Panc1 (cell line): ENCODE results near the gene EFNA5. TPM values are rescaled to one million over a fixed set of nuclear protein-coding genes. Genes with fewer than 3 reads are reported as not detected.

Experiments
- ATAC-seq: fragments of 200-7000 bp; cut with Tn5 transposase; 2 replicates; pipeline ENCODE4 v1.9.1; 2020; ENCODE audit warnings: mild to moderate bottlenecking, moderate library complexity
- BruUV-seq: library from RNA; stranded (reverse); fragments of 400-500 nt; replicated peaks from 2 replicates; lab custom pipeline; 2021; lab: Mats Ljungman, UMichigan
- CTCF ChIA-PET: fragments of 300-600 bp; sonication (Branson Sonifier 250); formaldehyde crosslinking; loops from one replicate; lab custom pipeline; 2022; ENCODE audit warnings: antibody characterized with exemption; lab: Charles Lee
- POLR2A ChIA-PET: fragments of 300-600 bp; sonication (Branson Sonifier 250); formaldehyde crosslinking; loops from one replicate; lab custom pipeline; 2022; ENCODE audit warnings: antibody characterized with exemption; lab: Charles Lee
- DNase-seq: peaks from one replicate; pipeline ENCODE4 v3.0.0-alpha.2; 2010; ENCODE audit warnings: low read depth, low spot score
- H3K27ac ChIP-seq: 2 replicates; pipeline ENCODE4 v1.5.1; 2011; ENCODE audit warnings: mild to moderate bottlenecking, low read length, inconsistent platforms
- H3K27me3 ChIP-seq: fragments of 200-500 bp; sonication (Bioruptor generic); 2 replicates; pipeline ENCODE4 v1.6.0; 2014; ENCODE audit warnings: low read length, inconsistent platforms; ENCODE audit not compliant: control insufficient read depth, insufficient read depth
- H3K36me3 ChIP-seq: fragments of 200-500 bp; sonication (Bioruptor generic); 2 replicates; pipeline ENCODE4 v1.5.1; 2014; ENCODE audit warnings: inconsistent platforms, mild to moderate bottlenecking, low read length, moderate library complexity; ENCODE audit not compliant: control insufficient read depth, insufficient read depth
- H3K4me1 ChIP-seq: 2 replicates; pipeline ENCODE4 v1.5.1; 2011; ENCODE audit warnings: inconsistent platforms, mild to moderate bottlenecking, low read length, moderate library complexity; ENCODE audit not compliant: control insufficient read depth, insufficient read depth
- H3K4me3 ChIP-seq, 2 experiments: 2 replicates each; pipeline ENCODE4 v1.5.1; 2011 to 2012; ENCODE audit warnings: low read depth in 2 of 2, low read length in 2 of 2, mild to moderate bottlenecking in 2 of 2, inconsistent platforms in 1 of 2, moderate library complexity in 1 of 2
- H3K9me3 ChIP-seq: fragments of 200-500 bp; sonication (Bioruptor generic); 2 replicates; pipeline ENCODE4 v1.5.1; 2014; ENCODE audit warnings: low read depth, mild to moderate bottlenecking, inconsistent platforms, low read length, moderate library complexity; ENCODE audit not compliant: control insufficient read depth, insufficient read depth
- POLR2AphosphoS5 ChIP-seq: IDR thresholded peaks from 2 replicates; pipeline ENCODE4 v1.6.1; 2012; ENCODE audit warnings: mild to moderate bottlenecking, low read depth, low read length, moderate library complexity
- REST ChIP-seq, 2 experiments: IDR thresholded peaks; 2 replicates each; pipeline ENCODE4 v1.6.1; 2011 to 2012; ENCODE audit warnings: low read depth in 2 of 2, control low read depth in 1 of 2, low read length in 1 of 2, mild to moderate bottlenecking in 1 of 2, moderate library complexity in 1 of 2; ENCODE audit not compliant: insufficient read depth in 1 of 2
- SIN3A ChIP-seq: IDR thresholded peaks from 2 replicates; pipeline ENCODE4 v1.6.1; 2012; ENCODE audit warnings: low read depth, mild to moderate bottlenecking, low read length, moderate library complexity, borderline replicate concordance; ENCODE audit not compliant: insufficient read depth
- TCF7L2 ChIP-seq: IDR thresholded peaks from 2 replicates; pipeline ENCODE4 v1.6.1; 2011; ENCODE audit warnings: mild to moderate bottlenecking, low read depth, low read length, inconsistent platforms
- in situ Hi-C: cut with HindIII; loops from 2 replicates; pipeline ENCODE4 v1.10.0; 2016; ENCODE audit warnings: low sequenced_read_pairs, low pct_unique_long_range_greater_than_20kb
- intact Hi-C: fragments of 100-400 bp; cut with micrococcal nuclease; formaldehyde crosslinking; loops from one replicate; pipeline ENCODE4 v1.10.0; 2022; ENCODE audit not compliant: unreplicated experiment
- total RNA-seq: library from RNA; stranded (reverse); gene quantifications from one replicate; pipeline ENCODE4 v1.2.1, GENCODE V29; 2021; ENCODE audit not compliant: unreplicated experiment
- TF ChIP-seq, protein P1 (sequence below): fragments of 450-650 bp; IDR thresholded peaks from 2 replicates; pipeline ENCODE4 v1.5.1; 2017; ENCODE audit warnings: mild to moderate bottlenecking

The EFNA5 gene
- total RNA-seq, 1 experiment from 2014 or later = 30.5 TPM

DNA sequence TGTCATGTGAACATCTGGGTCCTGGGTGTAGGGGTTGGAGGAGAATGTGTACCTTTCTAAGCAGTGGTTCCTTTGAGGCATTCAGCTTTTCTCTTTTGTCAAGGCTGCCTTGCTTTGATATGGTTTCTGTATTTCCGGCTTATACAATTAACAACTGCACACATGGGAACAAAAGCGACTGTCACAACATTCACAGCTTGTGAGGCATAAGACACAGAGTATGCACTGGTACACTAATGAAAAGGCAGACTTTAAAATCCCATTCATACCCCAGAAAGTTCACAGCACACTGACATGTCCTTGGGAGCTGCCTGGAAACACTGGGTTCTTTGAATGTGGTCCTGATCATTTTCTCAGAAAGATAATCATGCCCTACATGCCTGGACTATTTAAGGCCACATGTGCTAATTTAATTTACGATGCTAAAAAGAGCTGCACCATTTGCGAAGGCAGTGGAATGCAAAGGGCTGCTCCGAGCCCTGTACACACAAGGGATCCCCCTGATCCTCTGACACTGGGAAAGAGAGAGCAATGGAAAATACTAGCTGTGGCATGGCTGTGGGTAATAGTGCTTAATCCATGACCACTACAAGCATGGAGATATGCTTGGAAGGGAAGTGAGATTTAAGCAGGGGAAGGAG, 131.8 kb downstream of the EFNA5 start:
- BruUV-seq = no TSS peak
- H3K9me3 ChIP-seq = no peaks in the 10 kb centered on the region
- CTCF ChIA-PET = no interaction called here
- intact Hi-C loops = no loop called here
- H3K27ac ChIP-seq = no peak overlapping the region
- H3K27me3 ChIP-seq = no peaks in the 10 kb centered on the region
- POLR2A ChIA-PET = interaction anchor here (1.0 kb wide), 1 partner anchor 133 kb away, joined by 6 read pairs; no protein-coding TSS in a partner anchor
- H3K4me3 ChIP-seq = no peak overlapping the region
- in situ Hi-C loops = no loop called here
- peaks cover 19% of the 10 kb centered on the region for H3K4me1 ChIP-seq
- DNase-seq = no peak
- no peaks in the 10 kb centered on the region for H3K36me3 ChIP-seq
- no peak for ATAC-seq
- TF ChIP-seq TCF7L2 (no peak), REST (IDR thresholded peaks at IDR 0.05; ENCODE audit: insufficient read depth in 1 of 2, low read depth in 2 of 2, low read length in 1 of 2) (no peak), POLR2AphosphoS5 (no peak), SIN3A (no peak)
- TF ChIP-seq, protein P1, sequence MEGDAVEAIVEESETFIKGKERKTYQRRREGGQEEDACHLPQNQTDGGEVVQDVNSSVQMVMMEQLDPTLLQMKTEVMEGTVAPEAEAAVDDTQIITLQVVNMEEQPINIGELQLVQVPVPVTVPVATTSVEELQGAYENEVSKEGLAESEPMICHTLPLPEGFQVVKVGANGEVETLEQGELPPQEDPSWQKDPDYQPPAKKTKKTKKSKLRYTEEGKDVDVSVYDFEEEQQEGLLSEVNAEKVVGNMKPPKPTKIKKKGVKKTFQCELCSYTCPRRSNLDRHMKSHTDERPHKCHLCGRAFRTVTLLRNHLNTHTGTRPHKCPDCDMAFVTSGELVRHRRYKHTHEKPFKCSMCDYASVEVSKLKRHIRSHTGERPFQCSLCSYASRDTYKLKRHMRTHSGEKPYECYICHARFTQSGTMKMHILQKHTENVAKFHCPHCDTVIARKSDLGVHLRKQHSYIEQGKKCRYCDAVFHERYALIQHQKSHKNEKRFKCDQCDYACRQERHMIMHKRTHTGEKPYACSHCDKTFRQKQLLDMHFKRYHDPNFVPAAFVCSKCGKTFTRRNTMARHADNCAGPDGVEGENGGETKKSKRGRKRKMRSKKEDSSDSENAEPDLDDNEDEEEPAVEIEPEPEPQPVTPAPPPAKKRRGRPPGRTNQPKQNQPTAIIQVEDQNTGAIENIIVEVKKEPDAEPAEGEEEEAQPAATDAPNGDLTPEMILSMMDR = no peak

- Histone ChIP-seq H3K9me3 (no peaks in the 10 kb centered on the region), H3K27ac (no peak overlapping the region), H3K36me3 (no peaks in the 10 kb centered on the region), H3K27me3 (no peaks in the 10 kb centered on the region), H3K4me1 (peaks cover 16% of the 10 kb centered on the region), H3K4me3 (no peak overlapping the region)
- no TSS peak for BruUV-seq
- in situ Hi-C loops (no loop called here), intact Hi-C loops (no loop called here)
- TF ChIP-seq TCF7L2 (no peak), POLR2AphosphoS5 (no peak), SIN3A (no peak), REST (IDR thresholded peaks at IDR 0.05; ENCODE audit: insufficient read depth in 1 of 2, low read depth in 2 of 2, low read length in 1 of 2) (no peak)
- TF ChIP-seq, protein P1 = no peak
- ATAC-seq (no peak), DNase-seq (no peak)
- POLR2A ChIA-PET = no interaction called here
- CTCF ChIA-PET = no interaction called here
These were observed 132.4 kb downstream of the EFNA5 start for GRCh38 chr5:107538331-107538730.
